Subcutaneous adipose tissue (tissue), 4 donors: ENCODE results near the gene THBS1. TPM values are rescaled to one million over a fixed set of nuclear protein-coding genes. Genes with fewer than 3 reads are reported as not detected.

Source experiments
- total RNA-seq, 4 donors: library from RNA; depleted of rRNA; stranded (reverse); fragments of >200 nt; gene quantifications; one replicate each; pipeline ENCODE4 v1.1.0, GENCODE V29; 2016
- TF ChIP-seq, protein P1 (sequence below): fragments of 450-650 bp; IDR thresholded peaks from one replicate; pipeline ENCODE4 v1.5.1; 2016; ENCODE audit warnings: low read depth, mild to moderate bottlenecking, control low read depth, antibody characterized with exemption, moderate library complexity

The THBS1 gene
- total RNA-seq, 4 donors from 2014 or later: 95.5 to 1,261 (median 601) TPM

DNA sequence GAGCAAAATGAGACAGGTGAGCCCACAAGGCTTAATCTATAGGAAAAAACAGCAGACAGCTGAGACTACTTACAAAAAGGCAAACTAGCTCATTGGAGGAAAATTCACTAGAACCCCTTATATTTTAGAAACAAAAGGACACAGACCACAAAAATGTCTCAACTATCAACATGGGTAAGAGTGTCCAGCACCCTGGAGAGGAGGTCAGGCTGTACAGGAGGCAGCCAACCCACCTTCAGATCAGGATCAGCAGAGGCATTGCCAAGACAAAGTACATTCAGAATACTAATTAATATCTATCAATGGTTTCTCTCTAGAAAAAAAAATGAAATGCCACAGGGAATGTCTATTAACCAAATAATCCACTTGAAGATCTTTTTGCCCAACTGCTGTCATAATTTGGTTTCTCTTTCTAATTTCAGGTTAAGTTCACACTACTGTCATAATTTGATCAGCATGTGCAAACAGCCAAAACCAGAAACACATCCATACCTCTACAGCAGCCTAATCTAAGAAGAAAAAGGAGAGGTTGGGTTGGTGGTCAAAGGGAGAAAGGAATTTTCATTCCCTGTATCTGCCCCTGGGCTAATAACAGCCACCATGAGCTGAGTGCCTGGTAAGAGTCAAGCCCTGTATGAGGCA is 26.0 kb upstream of the THBS1 start:
- TF ChIP-seq, protein P1, sequence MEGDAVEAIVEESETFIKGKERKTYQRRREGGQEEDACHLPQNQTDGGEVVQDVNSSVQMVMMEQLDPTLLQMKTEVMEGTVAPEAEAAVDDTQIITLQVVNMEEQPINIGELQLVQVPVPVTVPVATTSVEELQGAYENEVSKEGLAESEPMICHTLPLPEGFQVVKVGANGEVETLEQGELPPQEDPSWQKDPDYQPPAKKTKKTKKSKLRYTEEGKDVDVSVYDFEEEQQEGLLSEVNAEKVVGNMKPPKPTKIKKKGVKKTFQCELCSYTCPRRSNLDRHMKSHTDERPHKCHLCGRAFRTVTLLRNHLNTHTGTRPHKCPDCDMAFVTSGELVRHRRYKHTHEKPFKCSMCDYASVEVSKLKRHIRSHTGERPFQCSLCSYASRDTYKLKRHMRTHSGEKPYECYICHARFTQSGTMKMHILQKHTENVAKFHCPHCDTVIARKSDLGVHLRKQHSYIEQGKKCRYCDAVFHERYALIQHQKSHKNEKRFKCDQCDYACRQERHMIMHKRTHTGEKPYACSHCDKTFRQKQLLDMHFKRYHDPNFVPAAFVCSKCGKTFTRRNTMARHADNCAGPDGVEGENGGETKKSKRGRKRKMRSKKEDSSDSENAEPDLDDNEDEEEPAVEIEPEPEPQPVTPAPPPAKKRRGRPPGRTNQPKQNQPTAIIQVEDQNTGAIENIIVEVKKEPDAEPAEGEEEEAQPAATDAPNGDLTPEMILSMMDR: no peak

DNA sequence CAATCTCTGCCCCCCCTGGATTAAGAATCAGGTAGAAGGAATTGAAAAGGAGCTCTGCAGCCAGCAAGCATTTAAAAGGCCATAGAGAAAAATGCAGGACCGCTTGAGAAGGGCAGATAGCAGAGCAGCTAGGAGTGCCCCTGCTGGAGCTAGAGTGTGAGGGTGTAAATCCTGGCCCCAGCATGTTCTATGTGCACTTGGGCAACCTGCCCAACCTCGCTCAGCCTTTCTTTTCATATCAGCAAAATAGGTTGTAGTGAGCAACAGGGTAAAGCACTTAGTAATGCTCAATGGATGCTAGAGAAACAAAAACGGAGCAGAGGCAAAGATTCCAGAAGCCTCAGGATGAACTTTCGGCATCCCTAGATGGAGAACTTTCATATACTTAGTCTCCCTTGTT is 25.0 kb upstream of the THBS1 start:
- TF ChIP-seq, protein P1: no peak

DNA sequence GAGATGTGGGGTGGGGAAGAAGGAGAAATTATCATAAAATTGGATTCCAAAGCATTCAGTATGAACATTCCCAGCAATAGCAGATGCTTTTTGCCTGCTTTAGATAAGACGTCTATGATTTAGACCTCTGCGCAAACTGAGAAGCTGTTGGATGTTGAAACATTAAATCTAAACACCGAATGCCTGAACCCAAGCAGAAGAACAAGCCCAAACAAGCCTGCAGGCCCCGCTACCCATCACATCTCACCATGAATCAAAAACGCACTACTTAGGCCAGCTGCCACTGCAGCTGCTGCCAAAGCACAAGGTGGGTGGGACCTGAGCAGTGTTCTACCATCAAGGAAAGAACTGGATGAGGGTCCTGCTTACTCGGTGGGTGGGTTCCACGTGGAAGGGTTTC is 24.4 kb upstream of the THBS1 start:
- TF ChIP-seq, protein P1: no peak

DNA sequence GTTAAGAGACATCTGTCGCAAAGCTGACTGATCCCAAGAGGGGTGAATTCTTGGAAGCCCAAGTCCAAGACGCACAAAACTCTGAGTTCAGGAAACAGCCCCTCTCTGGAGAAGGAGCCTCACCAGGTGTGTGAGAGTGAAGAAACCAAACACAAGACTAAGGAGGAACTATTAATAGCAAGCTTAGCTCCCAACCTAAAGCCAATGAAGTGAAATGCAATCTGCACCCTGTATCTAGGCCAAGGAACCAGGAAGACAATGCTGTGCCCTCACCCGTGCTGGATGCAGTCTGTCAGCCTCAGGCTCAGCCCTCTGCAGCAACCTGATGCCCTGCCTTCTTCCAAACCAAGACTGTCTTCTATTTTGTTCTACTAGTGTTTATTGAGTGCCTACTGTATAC is 22.5 kb upstream of the THBS1 start:
- TF ChIP-seq, protein P1: no peak

DNA sequence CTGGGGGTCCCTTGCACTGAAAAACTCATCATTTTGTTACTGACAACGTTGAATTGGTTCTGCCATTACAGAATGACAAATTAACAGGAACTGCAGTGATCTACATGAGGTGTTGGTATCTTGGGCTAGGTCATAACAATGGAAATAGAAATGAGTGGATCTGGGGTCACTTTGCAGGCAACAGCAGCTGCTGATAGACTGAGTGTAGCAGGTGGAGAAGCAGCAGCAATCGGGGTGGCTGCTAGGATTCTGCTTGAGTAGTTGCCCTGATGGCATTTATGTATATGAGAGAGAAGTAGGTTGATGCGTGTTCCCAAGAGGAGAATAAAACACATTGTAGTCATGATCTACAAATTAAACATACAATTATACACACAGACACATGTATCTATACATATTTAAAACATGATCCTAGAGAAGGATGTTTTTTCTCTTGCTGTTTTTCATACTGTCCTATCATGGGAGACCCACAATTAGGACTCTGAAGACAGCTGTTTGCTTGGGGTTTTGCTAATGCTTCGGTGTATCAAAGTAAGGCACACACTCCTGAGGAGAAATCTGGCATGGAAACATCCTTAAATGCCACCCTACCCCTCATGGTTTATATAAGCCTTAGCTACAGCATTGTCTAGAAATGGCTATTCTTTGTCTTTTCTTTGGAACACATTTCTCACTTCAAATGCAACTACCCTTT is 15.8 kb upstream of the THBS1 start:
- TF ChIP-seq, protein P1: no peak

DNA sequence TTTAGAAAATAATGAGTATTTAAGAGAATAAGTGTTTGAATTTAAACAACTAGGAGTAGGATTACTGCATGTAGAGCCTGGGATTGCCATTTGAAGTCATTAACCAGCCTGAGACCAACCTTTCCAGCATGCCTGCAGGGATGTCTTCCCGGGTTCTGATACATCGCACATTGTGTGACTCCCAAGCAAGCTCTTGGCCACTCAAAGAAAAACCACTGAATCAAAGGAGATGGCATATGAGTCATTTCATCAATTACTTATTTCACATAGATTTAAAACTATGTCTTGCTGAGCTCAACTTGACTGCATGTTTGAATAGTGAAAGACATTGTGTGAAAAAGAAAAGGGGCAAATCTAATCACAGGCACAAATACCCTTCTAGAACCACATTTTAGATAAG is 15.0 kb upstream of the THBS1 start:
- TF ChIP-seq, protein P1: no peak

DNA sequence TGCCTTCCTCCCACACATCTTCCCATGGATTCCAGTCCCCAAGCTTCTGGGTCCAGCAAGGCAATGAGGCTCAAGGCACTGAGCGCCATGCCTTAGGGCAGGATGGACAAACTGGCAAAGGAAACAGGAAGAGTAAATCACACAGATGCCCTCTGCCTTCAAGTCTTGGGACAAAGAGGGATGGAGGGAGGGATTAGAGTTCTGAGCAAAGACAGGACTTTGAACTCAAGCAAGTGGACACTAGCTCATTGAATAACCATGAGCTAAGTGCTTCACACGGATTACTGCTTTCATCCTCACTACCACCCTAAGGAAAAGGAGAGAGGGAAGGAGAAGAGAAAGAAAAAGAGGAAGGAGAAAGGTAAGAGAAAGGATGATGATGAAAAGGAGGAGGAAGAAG is 7.6 kb upstream of the THBS1 start:
- TF ChIP-seq, protein P1: no peak
